HepG2 (cell line): ENCODE results near the gene SPHK2. TPM values are rescaled to one million over a fixed set of nuclear protein-coding genes. Genes with fewer than 3 reads are reported as not detected.

Source experiments
- ATAC-seq: fragments of 200-7000 bp; cut with Tn5 transposase; 3 replicates; pipeline ENCODE4 v1.9.1; 2020; ENCODE audit warnings: mild to moderate bottlenecking, moderate library complexity
- BruUV-seq: library from RNA; stranded (reverse); fragments of 400-500 nt; replicated peaks from 2 replicates; lab custom pipeline; 2021; lab: Mats Ljungman, UMichigan
- CTCF ChIA-PET: fragments of 300-600 bp; formaldehyde crosslinking; extraction: SDS; loops from one replicate; lab custom pipeline; 2021; ENCODE audit warnings: low total read pairs, inconsistent platforms, low intra/inter-chr PET ratio; lab: Yijun Ruan, JAX
- POLR2A ChIA-PET: fragments of 350-600 bp; sonication (Branson Sonifier 250); formaldehyde crosslinking; loops from one replicate; lab custom pipeline; 2020; ENCODE audit warnings: antibody characterized with exemption, inconsistent platforms; lab: Yijun Ruan, JAX
- DNase-seq: peaks from one replicate; pipeline ENCODE4 v3.0.0-alpha.2; 2015; ENCODE audit warnings: low spot score
- FAIRE-seq: peaks from 3 replicates; lab custom pipeline; 2011; peaks lifted over from hg19 to GRCh38; lab: Jason Lieb, UNC
- H2AFZ ChIP-seq: one replicate; pipeline ENCODE4 v1.6.1; 2011; ENCODE audit warnings: low read length, inconsistent platforms
- H3K27ac ChIP-seq: fragments of 300-600 bp; 3 replicates; pipeline ENCODE4 v1.8.0; 2011; ENCODE audit warnings: mixed run types, mild to moderate bottlenecking, mixed read lengths, low read length, inconsistent platforms; ENCODE audit not compliant: insufficient read depth; ENCODE audit errors: extremely low read length
- H3K27me3 ChIP-seq, 2 experiments: fragments of 200-600 bp in 1 of 2; 2 replicates in 1 of 2; 3 replicates in 1 of 2; pipeline versions ENCODE4 v1.6.0 to v1.8.0; 2011; ENCODE audit warnings: low read length in 2 of 2, mild to moderate bottlenecking in 2 of 2, moderate library complexity in 2 of 2, inconsistent platforms in 1 of 2; ENCODE audit not compliant: insufficient read depth in 2 of 2, control insufficient read depth in 1 of 2
- H3K36me3 ChIP-seq, 2 experiments: fragments of 200-600 bp in 1 of 2; replicated peaks in 1 of 2; 2 replicates in 1 of 2; 3 replicates in 1 of 2; pipeline versions ENCODE4 v1.5.1 to v1.8.0; 2011; ENCODE audit warnings: low read length in 2 of 2, inconsistent platforms in 1 of 2; ENCODE audit not compliant: insufficient read depth in 2 of 2, control insufficient read depth in 1 of 2
- H3K4me1 ChIP-seq: 2 replicates; pipeline ENCODE4 v1.5.1; 2012; ENCODE audit warnings: low read length, inconsistent platforms; ENCODE audit not compliant: insufficient read depth
- H3K4me2 ChIP-seq: 2 replicates; pipeline ENCODE4 v1.6.0; 2011; ENCODE audit warnings: low read depth, low read length, inconsistent platforms
- H3K4me3 ChIP-seq, 3 experiments: fragments of 200-600 bp in 1 of 3; sonication (generic), shearing (Covaris generic) in 1 of 3; replicated peaks in 1 of 3; 2 replicates each; pipeline ENCODE4 v1.5.1; 2011 to 2016; ENCODE audit warnings: low read length in 3 of 3, inconsistent platforms in 2 of 3, low read depth in 2 of 3, mild to moderate bottlenecking in 2 of 3, control low read depth in 1 of 3, mixed read lengths in 1 of 3; ENCODE audit not compliant: insufficient read depth in 1 of 3
- H3K79me2 ChIP-seq: one replicate; pipeline ENCODE4 v1.6.1; 2011; ENCODE audit warnings: low read length, inconsistent platforms; ENCODE audit not compliant: insufficient read depth
- H3K9ac ChIP-seq: 2 replicates; pipeline ENCODE4 v1.6.0; 2011; ENCODE audit warnings: mild to moderate bottlenecking, low read depth, low read length, inconsistent platforms; ENCODE audit not compliant: insufficient read depth
- H3K9me3 ChIP-seq: 2 replicates; pipeline ENCODE4 v1.5.1; 2012; ENCODE audit warnings: mild to moderate bottlenecking, low read length
- H4K20me1 ChIP-seq: 2 replicates; pipeline ENCODE4 v1.6.0; 2011; ENCODE audit warnings: inconsistent platforms, mild to moderate bottlenecking, low read length, moderate library complexity; ENCODE audit not compliant: insufficient read depth
- ATAD3A ChIP-seq: sonication (generic); formaldehyde crosslinking; IDR thresholded peaks from 2 replicates; pipeline ENCODE4 v1.4.0; 2020; ENCODE audit warnings: missing genetic modification reagents
- FOSL1 ChIP-seq: sonication (generic); formaldehyde crosslinking; IDR thresholded peaks from 2 replicates; pipeline ENCODE4 v1.9.0; 2021; ENCODE audit warnings: missing genetic modification reagents, borderline replicate concordance
- ZKSCAN8 ChIP-seq: IDR thresholded peaks from 2 replicates; pipeline ENCODE4 v1.6.1; 2016; ENCODE audit warnings: borderline replicate concordance, missing genetic modification reagents, missing compliant biosample characterization
- ZNF335 ChIP-seq: sonication (generic); formaldehyde crosslinking; IDR thresholded peaks from 2 replicates; pipeline ENCODE4 v1.4.0; 2020; ENCODE audit warnings: missing genetic modification reagents
- ZNF629 ChIP-seq: sonication (generic); formaldehyde crosslinking; conservative IDR thresholded peaks from 2 replicates; pipeline ENCODE4 v1.5.0; 2020; ENCODE audit warnings: missing genetic modification reagents
- ZNF652 ChIP-seq: IDR thresholded peaks from 2 replicates; pipeline ENCODE4 v1.6.1; 2016; ENCODE audit warnings: low read depth, borderline replicate concordance
- WGBS: methylation state at CpG from one replicate; pipeline ENCODE4 v1.1.6; 2017; ENCODE audit warnings: low lambda C conversion rate; 5-methylcytosine and 5-hydroxymethylcytosine counted together
- in situ Hi-C: cut with HindIII; loops from 2 replicates; pipeline ENCODE4 v1.10.0; 2017; ENCODE audit warnings: low pct_unique_long_range_greater_than_20kb; ENCODE audit not compliant: extremely low pct_ligation_motif_present
- intact Hi-C: fragments of 100-400 bp; cut with micrococcal nuclease; formaldehyde crosslinking; loops from one replicate; pipeline ENCODE4 v1.10.0; 2022; ENCODE audit not compliant: unreplicated experiment
- polyA plus RNA-seq, 8 experiments: library from polyadenylated mRNA; depleted of rRNA in 3 of 8; stranded (reverse) in 7 of 8; unstranded in 1 of 8; fragments of >200 nt; fragmentation: Illumina TruSeq in 4 of 8; extraction: Trizol in 4 of 8; gene quantifications; 2 replicates each; pipeline versions ENCODE4 v1.2.1 to v1.2.3, GENCODE V29; 2011 to 2016; ENCODE audit warnings: low read depth in 4 of 8, missing spikeins in 1 of 8, mixed read lengths in 1 of 8; ENCODE audit not compliant: insufficient read depth in 1 of 8
- total RNA-seq, 5 experiments: library from RNA; depleted of rRNA; stranded (reverse); fragments of >200 nt; fragmentation: Illumina TruSeq; extraction: Trizol; gene quantifications; 2 replicates each; pipeline ENCODE4 v1.2.3, GENCODE V29; 2016; ENCODE audit warnings: low read depth in 1 of 5

Gene SPHK2
- total and polyA plus RNA-seq, 2 of the 13 experiments (the other 11 are each of a cell fraction or from before 2014, with no cell fraction given) = 2.9 to 14.4 TPM

- no peak for ATAC-seq
- peaks cover 3% of the 10 kb centered on the region for H3K4me1 ChIP-seq
- peaks cover 1 to 6% of the 10 kb centered on the region in 2 experiments; a peak in 2 of 5 replicates for H3K27me3 ChIP-seq
- WGBS = 49% methylated on average over 3 of the region's 6 CpGs
- intact Hi-C loops (no loop called here), in situ Hi-C loops (no loop called here)
- CTCF ChIA-PET = no interaction called here
- no peaks in the 10 kb centered on the region for H3K9me3 ChIP-seq
- no peaks in the 10 kb centered on the region for H3K79me2 ChIP-seq
- FAIRE-seq = no peak
- BruUV-seq = no TSS peak
- no peaks in the 10 kb centered on the region for H3K36me3 ChIP-seq
- TF ChIP-seq ZNF335 (CRISPR knock-in tag) = no peak
- TF ChIP-seq ZNF629 (CRISPR knock-in tag) = peak; percentile 34; the same call in 1 of the 2 replicates
- H3K4me2 ChIP-seq = no peak overlapping the region
- POLR2A ChIA-PET = no interaction called here
- H3K9ac ChIP-seq = no peak overlapping the region
- no peak overlapping the region for H3K27ac ChIP-seq
- no peaks in the 10 kb centered on the region for H4K20me1 ChIP-seq
- no peak overlapping the region for H3K4me3 ChIP-seq
- no peak overlapping the region for H2AFZ ChIP-seq
- DNase-seq = no peak
Measured at GRCh38 chr19:48665786-48666185, 46.5 kb downstream of the SPHK2 start.

DNA sequence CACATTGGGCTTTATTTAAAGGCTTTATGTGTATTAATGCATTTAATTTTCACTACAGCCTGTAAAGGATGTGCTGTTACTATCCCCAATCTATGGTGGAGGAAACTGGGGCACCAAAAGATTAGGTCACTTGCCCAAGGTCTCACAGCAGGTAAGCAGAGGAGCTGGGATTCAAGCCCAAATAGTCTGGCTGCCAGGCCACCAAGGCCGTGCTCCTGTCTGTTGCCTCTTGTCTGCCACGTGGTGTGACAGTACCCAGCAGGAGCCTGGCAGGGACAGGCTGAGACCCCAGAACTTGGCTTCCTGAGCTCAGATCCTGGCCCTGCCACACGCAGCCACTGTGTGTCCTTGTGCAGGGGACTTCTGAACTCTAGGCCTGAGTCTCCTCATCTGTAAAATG, 49.0 kb downstream of the SPHK2 start:
- no TSS peak for BruUV-seq
- Histone ChIP-seq H3K36me3 (no peaks in the 10 kb centered on the region), H4K20me1 (no peaks in the 10 kb centered on the region), H3K27ac (no peak overlapping the region), H2AFZ (no peak overlapping the region), H3K79me2 (no peaks in the 10 kb centered on the region), H3K27me3 (peaks cover 0 to 14% of the 10 kb centered on the region in 2 experiments; a peak in 3 of 5 replicates)
- DNase-seq (no peak), FAIRE-seq (no peak)
- CTCF ChIA-PET = no interaction called here
- TF ChIP-seq FOSL1 (no peak), ZNF652 (no peak), ZKSCAN8 (CRISPR knock-in tag) (no peak), ATAD3A (CRISPR knock-in tag) (no peak)
- TF ChIP-seq, all 625 proteins: peak for 0
- Histone ChIP-seq H3K4me2 (no peak overlapping the region), H3K4me1 (peaks cover 10% of the 10 kb centered on the region), H3K4me3 (no peak overlapping the region), H3K9me3 (no peaks in the 10 kb centered on the region), H3K9ac (no peak overlapping the region)
- in situ Hi-C loops (no loop called here), intact Hi-C loops (no loop called here)
- ATAC-seq = no peak
- POLR2A ChIA-PET = no interaction called here
- WGBS = no CpG with 5 or more reads among the region's 3 CpGs
